Stimulated activated memory B cell treated with anti-CD40 and anti-IgM and Interleukin-4, amounts not matched to agents 10 μg/mL and 1 μg/mL and 100 μg/mL, for 72 hours (primary cell): Measurements from ENCODE around the gene TGFB1.

Experiments used
- ATAC-seq: fragments of 150-1000 bp; cut with Tn5 transposase; 2 replicates; pipeline ENCODE4 v1.10.0; 2021
- H3K27ac Mint-ChIP-seq: one replicate; pipeline ENCODE4 v1.8.0; 2022; ENCODE audit warnings: mild to moderate bottlenecking, mixed read lengths
- H3K27me3 Mint-ChIP-seq: one replicate; pipeline ENCODE4 v1.8.0; 2022; ENCODE audit warnings: mixed read lengths
- H3K36me3 Mint-ChIP-seq: one replicate; pipeline ENCODE4 v1.8.0; 2022; ENCODE audit warnings: mixed read lengths
- H3K4me1 Mint-ChIP-seq: one replicate; pipeline ENCODE4 v1.8.0; 2022; ENCODE audit warnings: mixed read lengths
- H3K4me3 Mint-ChIP-seq: one replicate; pipeline ENCODE4 v1.8.0; 2022; ENCODE audit warnings: mild to moderate bottlenecking, moderate library complexity, mixed read lengths
- H3K9me3 Mint-ChIP-seq: one replicate; pipeline ENCODE4 v1.8.0; 2022; ENCODE audit warnings: mixed read lengths

TGFB1 gene

GRCh38 chr19:41323430-41324125, 30.1 kb downstream of the TGFB1 start:
- Mint-ChIP-seq H3K4me1 (peaks cover 71% of the 10 kb centered on the region), H3K36me3 (peaks cover 33% of the 10 kb centered on the region), H3K9me3 (no peaks in the 10 kb centered on the region), H3K27me3 (no peaks in the 10 kb centered on the region), H3K4me3 (no peak overlapping the region), H3K27ac (peak overlapping the region; percentile 80)
- ATAC-seq: no peak

GRCh38 chr19:41323023-41323422, 30.7 kb downstream of the TGFB1 start:
- Mint-ChIP-seq H3K9me3 (no peaks in the 10 kb centered on the region), H3K36me3 (peaks cover 33% of the 10 kb centered on the region), H3K4me1 (peaks cover 71% of the 10 kb centered on the region), H3K27ac (peak overlapping the region; percentile 80), H3K27me3 (no peaks in the 10 kb centered on the region), H3K4me3 (peak overlapping the region; percentile 3)
- no peak for ATAC-seq

GRCh38 chr19:41322451-41322850, 31.3 kb downstream of the TGFB1 start:
- H3K27ac Mint-ChIP-seq: peak overlapping the region; percentile 80
- H3K4me1 Mint-ChIP-seq: peaks cover 71% of the 10 kb centered on the region
- no peak overlapping the region for H3K4me3 Mint-ChIP-seq
- H3K9me3 Mint-ChIP-seq: no peaks in the 10 kb centered on the region
- ATAC-seq: no peak
- peaks cover 35% of the 10 kb centered on the region for H3K36me3 Mint-ChIP-seq
- no peaks in the 10 kb centered on the region for H3K27me3 Mint-ChIP-seq

- Mint-ChIP-seq H3K4me3 (no peak overlapping the region), H3K27ac (peak overlapping the region; percentile 80), H3K27me3 (no peaks in the 10 kb centered on the region), H3K4me1 (peaks cover 71% of the 10 kb centered on the region), H3K36me3 (peaks cover 42% of the 10 kb centered on the region), H3K9me3 (no peaks in the 10 kb centered on the region)
- ATAC-seq: no peak
Observed at GRCh38 chr19:41321600-41322270, 32.0 kb downstream of the TGFB1 start.

GRCh38 chr19:41321204-41321599, 32.5 kb downstream of the TGFB1 start:
- Mint-ChIP-seq H3K27me3 (no peaks in the 10 kb centered on the region), H3K36me3 (peaks cover 48% of the 10 kb centered on the region), H3K9me3 (no peaks in the 10 kb centered on the region), H3K4me3 (no peak overlapping the region), H3K27ac (peak overlapping the region; percentile 31), H3K4me1 (peaks cover 68% of the 10 kb centered on the region)
- no peak for ATAC-seq

GRCh38 chr19:41320568-41320967, 33.2 kb downstream of the TGFB1 start:
- peaks cover 51% of the 10 kb centered on the region for H3K36me3 Mint-ChIP-seq

GRCh38 chr19:41320185-41320518, 33.6 kb downstream of the TGFB1 start:
- peaks cover 58% of the 10 kb centered on the region for H3K4me1 Mint-ChIP-seq
- no peak overlapping the region for H3K4me3 Mint-ChIP-seq
- no peak overlapping the region for H3K27ac Mint-ChIP-seq
- no peaks in the 10 kb centered on the region for H3K9me3 Mint-ChIP-seq
- no peak for ATAC-seq
- H3K36me3 Mint-ChIP-seq: peaks cover 51% of the 10 kb centered on the region
- H3K27me3 Mint-ChIP-seq: no peaks in the 10 kb centered on the region

More at GRCh38 chr19:41320568-41320967, 33.2 kb downstream of the TGFB1 start:
- H3K4me3 Mint-ChIP-seq: no peak overlapping the region
- H3K27ac Mint-ChIP-seq: peak overlapping the region; percentile 31
- no peaks in the 10 kb centered on the region for H3K9me3 Mint-ChIP-seq
- ATAC-seq: no peak
- peaks cover 62% of the 10 kb centered on the region for H3K4me1 Mint-ChIP-seq
- no peaks in the 10 kb centered on the region for H3K27me3 Mint-ChIP-seq

GRCh38 chr19:41319500-41320184, 34.1 kb downstream of the TGFB1 start:
- no peak overlapping the region for H3K4me3 Mint-ChIP-seq
- ATAC-seq: peak; percentile 9
- no peaks in the 10 kb centered on the region for H3K27me3 Mint-ChIP-seq
- no peak overlapping the region for H3K27ac Mint-ChIP-seq
- H3K4me1 Mint-ChIP-seq: peaks cover 53% of the 10 kb centered on the region
- H3K9me3 Mint-ChIP-seq: no peaks in the 10 kb centered on the region
- H3K36me3 Mint-ChIP-seq: peaks cover 51% of the 10 kb centered on the region

- no peak for ATAC-seq
- H3K27ac Mint-ChIP-seq: peak overlapping the region; percentile 64
- H3K4me1 Mint-ChIP-seq: peaks cover 45% of the 10 kb centered on the region
- no peaks in the 10 kb centered on the region for H3K9me3 Mint-ChIP-seq
- H3K4me3 Mint-ChIP-seq: no peak overlapping the region
- peaks cover 51% of the 10 kb centered on the region for H3K36me3 Mint-ChIP-seq
- H3K27me3 Mint-ChIP-seq: no peaks in the 10 kb centered on the region
Observed at GRCh38 chr19:41318696-41319499, 34.8 kb downstream of the TGFB1 start.

- ATAC-seq: no peak
- Mint-ChIP-seq H3K4me3 (no peak overlapping the region), H3K27me3 (no peaks in the 10 kb centered on the region), H3K27ac (no peak overlapping the region), H3K36me3 (peaks cover 61% of the 10 kb centered on the region), H3K9me3 (no peaks in the 10 kb centered on the region), H3K4me1 (peaks cover 44% of the 10 kb centered on the region)
Observed at GRCh38 chr19:41316306-41316920, 37.3 kb downstream of the TGFB1 start.

GRCh38 chr19:41311613-41312012, 42.1 kb downstream of the TGFB1 start:
- no peaks in the 10 kb centered on the region for H3K9me3 Mint-ChIP-seq
- ATAC-seq: no peak
- peaks cover 38% of the 10 kb centered on the region for H3K36me3 Mint-ChIP-seq
- peak overlapping the region; percentile 99 for H3K27ac Mint-ChIP-seq
- H3K4me1 Mint-ChIP-seq: peaks cover 60% of the 10 kb centered on the region
- peak overlapping the region; percentile 53 for H3K4me3 Mint-ChIP-seq
- no peaks in the 10 kb centered on the region for H3K27me3 Mint-ChIP-seq

GRCh38 chr19:41311072-41311471, 42.6 kb downstream of the TGFB1 start:
- Mint-ChIP-seq H3K4me1 (peaks cover 61% of the 10 kb centered on the region), H3K9me3 (no peaks in the 10 kb centered on the region), H3K27ac (peak overlapping the region; percentile 99), H3K36me3 (peaks cover 34% of the 10 kb centered on the region), H3K4me3 (peak overlapping the region; percentile 53), H3K27me3 (no peaks in the 10 kb centered on the region)
- no peak for ATAC-seq

- peak within 1 kb of the TSS; percentile 99 for H3K27ac Mint-ChIP-seq
- H3K36me3 Mint-ChIP-seq: peaks cover 37% of the 10 kb centered on the region
- ATAC-seq: peak; percentile 89
- H3K27me3 Mint-ChIP-seq: no peaks in the 10 kb centered on the region
- peaks cover 61% of the 10 kb centered on the region for H3K4me1 Mint-ChIP-seq
- peak within 1 kb of the TSS; percentile 96 for H3K4me3 Mint-ChIP-seq
- H3K9me3 Mint-ChIP-seq: no peaks in the 10 kb centered on the region
Observed at GRCh38 chr19:41310033-41310831, 43.5 kb downstream of the TGFB1 start, which contains the start of gene CCDC97. Gene CCDC97, plus strand, starts transcription at chr19:41310172. Its CDS starts 139 bp downstream, at chr19:41310311.
